GM18907 (cell line): Measurements from ENCODE around the gene SPAG17.

Experiments
- ATAC-seq: cut with Tn5 transposase; IDR thresholded peaks from one replicate; pipeline ENCODE4 v1.9.1; 2021; ENCODE audit warnings: mild to moderate bottlenecking, moderate library complexity; ENCODE audit not compliant: unreplicated experiment

SPAG17 gene

GRCh38 chr1:118169016-118169415 is 16.0 kb downstream of the SPAG17 start:
- ATAC-seq, result no peak

- ATAC-seq, result no peak
Observed at GRCh38 chr1:118160806-118161205, 24.2 kb downstream of the SPAG17 start.

GRCh38 chr1:118159569-118159968 is 25.5 kb downstream of the SPAG17 start:
- ATAC-seq, result no peak

- no peak for ATAC-seq
Observed at GRCh38 chr1:118158924-118159323, 26.1 kb downstream of the SPAG17 start.

GRCh38 chr1:118157506-118157905 is 27.5 kb downstream of the SPAG17 start:
- no peak for ATAC-seq

GRCh38 chr1:118155106-118155505 is 29.9 kb downstream of the SPAG17 start:
- ATAC-seq, result no peak

GRCh38 chr1:118154220-118154619 is 30.8 kb downstream of the SPAG17 start:
- no peak for ATAC-seq

- ATAC-seq, result no peak
Observed at GRCh38 chr1:118151312-118151937, 33.6 kb downstream of the SPAG17 start.

GRCh38 chr1:118149799-118150198 is 35.2 kb downstream of the SPAG17 start:
- ATAC-seq, result no peak

- no peak for ATAC-seq
Observed at GRCh38 chr1:118148034-118148433, 37.0 kb downstream of the SPAG17 start.

- ATAC-seq, result no peak
Observed at GRCh38 chr1:118147522-118147921, 37.5 kb downstream of the SPAG17 start.

GRCh38 chr1:118145721-118146120 is 39.3 kb downstream of the SPAG17 start:
- no peak for ATAC-seq

GRCh38 chr1:118144684-118145083 is 40.3 kb downstream of the SPAG17 start:
- ATAC-seq, result no peak

- ATAC-seq, result no peak
Observed at GRCh38 chr1:118143831-118144230, 41.2 kb downstream of the SPAG17 start.

GRCh38 chr1:118143121-118143520 is 41.9 kb downstream of the SPAG17 start:
- ATAC-seq, result no peak

GRCh38 chr1:118142546-118142945 is 42.5 kb downstream of the SPAG17 start:
- ATAC-seq, result no peak

- no peak for ATAC-seq
Observed at GRCh38 chr1:118137900-118138299, 47.1 kb downstream of the SPAG17 start.

GRCh38 chr1:118136187-118136941 is 48.7 kb downstream of the SPAG17 start:
- ATAC-seq, result peak; percentile 100

- no peak for ATAC-seq
Observed at GRCh38 chr1:118132000-118132399, 53.0 kb downstream of the SPAG17 start.

- ATAC-seq, result no peak
Observed at GRCh38 chr1:118128761-118129160, 56.3 kb downstream of the SPAG17 start.

- ATAC-seq, result no peak
Observed at GRCh38 chr1:118124064-118124463, 61.0 kb downstream of the SPAG17 start.

- no peak for ATAC-seq
Observed at GRCh38 chr1:118123116-118123839, 61.8 kb downstream of the SPAG17 start.
